IMR-90 (cell line): ENCODE results near the gene NUBP1.

Experiments used
- CTCF ChIP-seq: conservative IDR thresholded peaks from 2 replicates; pipeline ENCODE4 v1.5.1; 2012; ENCODE audit warnings: mild to moderate bottlenecking, low read depth, low read length, improper control_type of control experiment
- MAZ ChIP-seq: IDR thresholded peaks from 2 replicates; pipeline ENCODE4 v1.6.1; 2012; ENCODE audit warnings: low read depth, mild to moderate bottlenecking, low read length, improper control_type of control experiment, moderate library complexity, borderline replicate concordance
- POLR2A ChIP-seq: IDR thresholded peaks from 2 replicates; pipeline ENCODE4 v1.6.1; 2012; ENCODE audit warnings: mild to moderate bottlenecking, low read depth, low read length
- RAD21 ChIP-seq: IDR thresholded peaks from 2 replicates; pipeline ENCODE4 v1.6.1; 2012; ENCODE audit warnings: low read length, improper control_type of control experiment
- RFX5 ChIP-seq: IDR thresholded peaks from 2 replicates; pipeline ENCODE4 v1.8.0; 2012; ENCODE audit warnings: low read depth, mild to moderate bottlenecking, low read length, moderate library complexity
- USF2 ChIP-seq: fragments of 150-350 bp; IDR thresholded peaks from 2 replicates; pipeline ENCODE4 v1.6.1; 2017; ENCODE audit warnings: mild to moderate bottlenecking, antibody characterized with exemption, low read length, low read depth

GRCh38 chr16:10808850-10809249 lies 65.2 kb downstream of the NUBP1 start:
- TF ChIP-seq POLR2A = no peak
- TF ChIP-seq CTCF = no peak
- no peak for TF ChIP-seq RFX5
- TF ChIP-seq USF2 = no peak
- TF ChIP-seq RAD21 = no peak
- no peak for TF ChIP-seq MAZ
